ENCODE measurements around the gene SLC19A2.
A peak's percentile ranks its signal among the peaks of the same experiment; 100 is the strongest.

Gene SLC19A2

GRCh38 chr1:169484683-169485430 lies 887 bp downstream of the SLC19A2 start:
- Histone ChIP-seq H3K4me1 (ENCODE audit: insufficient read depth, low read length) (peaks cover 53% of the 10 kb centered on the region), H3K9me3 (ENCODE audit: insufficient read depth, low read depth, low read length) (no peaks in the 10 kb centered on the region), H3K27ac (ENCODE audit: low read length) (no peak overlapping the region), H3K4me3 (ENCODE audit: low read length) (peak overlapping the region; percentile 79), H3K36me3 (ENCODE audit: insufficient read depth, low read depth, low read length) (no peaks in the 10 kb centered on the region; the same call in 1 of the 2 replicates), H3K27me3 (ENCODE audit: insufficient read depth, low read length) (no peaks in the 10 kb centered on the region), H3K9ac (ENCODE audit: low read depth, low read length) (peak overlapping the region; percentile 79; the same call in 1 of the 2 replicates)

GRCh38 chr1:169484101-169484500 lies 1.6 kb downstream of the SLC19A2 start:
- Histone ChIP-seq H3K9me3 (ENCODE audit: insufficient read depth, low read depth, low read length) (no peaks in the 10 kb centered on the region), H3K4me1 (ENCODE audit: insufficient read depth, low read length) (peaks cover 60% of the 10 kb centered on the region), H3K27me3 (ENCODE audit: insufficient read depth, low read length) (no peaks in the 10 kb centered on the region), H3K4me3 (ENCODE audit: low read length) (peak overlapping the region; percentile 79), H3K9ac (ENCODE audit: low read depth, low read length) (peak overlapping the region; percentile 79; the same call in 1 of the 2 replicates), H3K36me3 (ENCODE audit: insufficient read depth, low read depth, low read length) (no peaks in the 10 kb centered on the region; the same call in 1 of the 2 replicates), H3K27ac (ENCODE audit: low read length) (no peak overlapping the region)

GRCh38 chr1:169483500-169483966 lies 2.2 kb downstream of the SLC19A2 start:
- H3K36me3 ChIP-seq (ENCODE audit: insufficient read depth, low read depth, low read length): no peaks in the 10 kb centered on the region; the same call in 1 of the 2 replicates
- H3K9me3 ChIP-seq (ENCODE audit: insufficient read depth, low read depth, low read length): no peaks in the 10 kb centered on the region
- peak overlapping the region; percentile 79; the same call in 1 of the 2 replicates for H3K9ac ChIP-seq (ENCODE audit: low read depth, low read length)
- H3K27me3 ChIP-seq (ENCODE audit: insufficient read depth, low read length): no peaks in the 10 kb centered on the region
- no peak overlapping the region for H3K27ac ChIP-seq (ENCODE audit: low read length)
- H3K4me1 ChIP-seq (ENCODE audit: insufficient read depth, low read length): peaks cover 66% of the 10 kb centered on the region
- H3K4me3 ChIP-seq (ENCODE audit: low read length): peak overlapping the region; percentile 79

GRCh38 chr1:169479363-169480066 lies 6.2 kb downstream of the SLC19A2 start:
- peak overlapping the region; percentile 5; the same call in 1 of the 2 replicates for H3K9ac ChIP-seq (ENCODE audit: low read depth, low read length)
- peaks cover 19% of the 10 kb centered on the region for H3K36me3 ChIP-seq (ENCODE audit: insufficient read depth, low read depth, low read length)
- no peaks in the 10 kb centered on the region for H3K9me3 ChIP-seq (ENCODE audit: insufficient read depth, low read depth, low read length)
- no peak overlapping the region for H3K27ac ChIP-seq (ENCODE audit: low read length)
- H3K4me3 ChIP-seq (ENCODE audit: low read length): no peak overlapping the region
- peaks cover 48% of the 10 kb centered on the region for H3K4me1 ChIP-seq (ENCODE audit: insufficient read depth, low read length)
- no peaks in the 10 kb centered on the region for H3K27me3 ChIP-seq (ENCODE audit: insufficient read depth, low read length)

GRCh38 chr1:169478094-169478672 lies 7.6 kb downstream of the SLC19A2 start:
- no peak overlapping the region for H3K9ac ChIP-seq (ENCODE audit: low read depth, low read length)
- H3K27ac ChIP-seq (ENCODE audit: low read length): no peak overlapping the region
- H3K4me1 ChIP-seq (ENCODE audit: insufficient read depth, low read length): peaks cover 35% of the 10 kb centered on the region
- no peaks in the 10 kb centered on the region for H3K9me3 ChIP-seq (ENCODE audit: insufficient read depth, low read depth, low read length)
- H3K27me3 ChIP-seq (ENCODE audit: insufficient read depth, low read length): no peaks in the 10 kb centered on the region
- H3K4me3 ChIP-seq (ENCODE audit: low read length): no peak overlapping the region
- H3K36me3 ChIP-seq (ENCODE audit: insufficient read depth, low read depth, low read length): peaks cover 19% of the 10 kb centered on the region; the same call in 1 of the 2 replicates

GRCh38 chr1:169475806-169476387 lies 9.8 kb downstream of the SLC19A2 start:
- Histone ChIP-seq H3K27ac (ENCODE audit: low read length) (no peak overlapping the region), H3K4me3 (ENCODE audit: low read length) (no peak overlapping the region), H3K4me1 (ENCODE audit: insufficient read depth, low read length) (peaks cover 22% of the 10 kb centered on the region), H3K9me3 (ENCODE audit: insufficient read depth, low read depth, low read length) (no peaks in the 10 kb centered on the region), H3K27me3 (ENCODE audit: insufficient read depth, low read length) (no peaks in the 10 kb centered on the region), H3K36me3 (ENCODE audit: insufficient read depth, low read depth, low read length) (peaks cover 24% of the 10 kb centered on the region; the same call in 1 of the 2 replicates), H3K9ac (ENCODE audit: low read depth, low read length) (no peak overlapping the region)

GRCh38 chr1:169474302-169474995 lies 11.3 kb downstream of the SLC19A2 start:
- Histone ChIP-seq H3K4me1 (ENCODE audit: insufficient read depth, low read length) (peaks cover 9% of the 10 kb centered on the region; the same call in 1 of the 2 replicates), H3K36me3 (ENCODE audit: insufficient read depth, low read depth, low read length) (peaks cover 32% of the 10 kb centered on the region; the same call in 1 of the 2 replicates), H3K9me3 (ENCODE audit: insufficient read depth, low read depth, low read length) (no peaks in the 10 kb centered on the region)

GRCh38 chr1:169473347-169473746 lies 12.4 kb downstream of the SLC19A2 start:
- no peaks in the 10 kb centered on the region for H3K9me3 ChIP-seq (ENCODE audit: insufficient read depth, low read depth, low read length)
- H3K9ac ChIP-seq (ENCODE audit: low read depth, low read length): no peak overlapping the region
- H3K36me3 ChIP-seq (ENCODE audit: insufficient read depth, low read depth, low read length): peaks cover 43% of the 10 kb centered on the region
- no peaks in the 10 kb centered on the region for H3K27me3 ChIP-seq (ENCODE audit: insufficient read depth, low read length)
- H3K4me3 ChIP-seq (ENCODE audit: low read length): no peak overlapping the region
- no peak overlapping the region for H3K27ac ChIP-seq (ENCODE audit: low read length)
- H3K4me1 ChIP-seq (ENCODE audit: insufficient read depth, low read length): no peaks in the 10 kb centered on the region

More at GRCh38 chr1:169474302-169474995, 11.3 kb downstream of the SLC19A2 start:
- Histone ChIP-seq H3K27me3 (ENCODE audit: insufficient read depth, low read length) (no peaks in the 10 kb centered on the region), H3K27ac (ENCODE audit: low read length) (no peak overlapping the region), H3K9ac (ENCODE audit: low read depth, low read length) (no peak overlapping the region), H3K4me3 (ENCODE audit: low read length) (no peak overlapping the region)

- Histone ChIP-seq H3K4me3 (ENCODE audit: low read length) (no peak overlapping the region), H3K27ac (ENCODE audit: low read length) (no peak overlapping the region), H3K27me3 (ENCODE audit: insufficient read depth, low read length) (no peaks in the 10 kb centered on the region), H3K9me3 (ENCODE audit: insufficient read depth, low read depth, low read length) (no peaks in the 10 kb centered on the region), H3K4me1 (ENCODE audit: insufficient read depth, low read length) (no peaks in the 10 kb centered on the region), H3K36me3 (ENCODE audit: insufficient read depth, low read depth, low read length) (peaks cover 47% of the 10 kb centered on the region), H3K9ac (ENCODE audit: low read depth, low read length) (no peak overlapping the region)
Observed at GRCh38 chr1:169472738-169473137, 13.0 kb downstream of the SLC19A2 start.

- Histone ChIP-seq H3K36me3 (ENCODE audit: insufficient read depth, low read depth, low read length) (peaks cover 54% of the 10 kb centered on the region), H3K9me3 (ENCODE audit: insufficient read depth, low read depth, low read length) (no peaks in the 10 kb centered on the region), H3K9ac (ENCODE audit: low read depth, low read length) (no peak overlapping the region), H3K4me1 (ENCODE audit: insufficient read depth, low read length) (no peaks in the 10 kb centered on the region), H3K4me3 (ENCODE audit: low read length) (no peak overlapping the region), H3K27me3 (ENCODE audit: insufficient read depth, low read length) (no peaks in the 10 kb centered on the region), H3K27ac (ENCODE audit: low read length) (no peak overlapping the region)
Observed at GRCh38 chr1:169468982-169469381, 16.8 kb downstream of the SLC19A2 start.

Data from iPS-20b (cell line).